ENCODE data around the gene EVI5. TPM values are rescaled to one million over a fixed set of nuclear protein-coding genes. Genes with fewer than 3 reads are reported as not detected.

Gene EVI5
- total RNA-seq, 1 donor from 2014 or later = 80.4 TPM

- Mint-ChIP-seq H3K4me3 (ENCODE audit: unreplicated experiment) (peak overlapping the region; percentile 96), H3K27me3 (ENCODE audit: low read depth, unreplicated experiment) (no peaks in the 10 kb centered on the region), H3K4me1 (ENCODE audit: low read depth, unreplicated experiment) (peaks cover 42% of the 10 kb centered on the region), H3K9me3 (ENCODE audit: unreplicated experiment) (no peaks in the 10 kb centered on the region), H3K27ac (ENCODE audit: unreplicated experiment) (peak overlapping the region; percentile 34), H3K36me3 (ENCODE audit: low read depth, unreplicated experiment) (peaks cover 32% of the 10 kb centered on the region)
- peak overlapping the region; percentile 100 for H3K9ac ChIP-seq (ENCODE audit: low read length)
- peak overlapping the region; percentile 100 for H3K4me3 ChIP-seq (ENCODE audit: insufficient read depth, low read depth, low read length)
- H3K9me3 ChIP-seq (ENCODE audit: insufficient read depth, low read depth, low read length) = no peaks in the 10 kb centered on the region
- H3K4me2 ChIP-seq (ENCODE audit: low read length) = peak overlapping the region; percentile 93
- H3K79me2 ChIP-seq (ENCODE audit: insufficient read depth, low read length) = peaks cover 71% of the 10 kb centered on the region
- no peak for TF ChIP-seq EZH2 (IDR thresholded peaks at IDR 0.05; ENCODE audit: insufficient read depth, low read length)
- TF ChIP-seq, protein P1, sequence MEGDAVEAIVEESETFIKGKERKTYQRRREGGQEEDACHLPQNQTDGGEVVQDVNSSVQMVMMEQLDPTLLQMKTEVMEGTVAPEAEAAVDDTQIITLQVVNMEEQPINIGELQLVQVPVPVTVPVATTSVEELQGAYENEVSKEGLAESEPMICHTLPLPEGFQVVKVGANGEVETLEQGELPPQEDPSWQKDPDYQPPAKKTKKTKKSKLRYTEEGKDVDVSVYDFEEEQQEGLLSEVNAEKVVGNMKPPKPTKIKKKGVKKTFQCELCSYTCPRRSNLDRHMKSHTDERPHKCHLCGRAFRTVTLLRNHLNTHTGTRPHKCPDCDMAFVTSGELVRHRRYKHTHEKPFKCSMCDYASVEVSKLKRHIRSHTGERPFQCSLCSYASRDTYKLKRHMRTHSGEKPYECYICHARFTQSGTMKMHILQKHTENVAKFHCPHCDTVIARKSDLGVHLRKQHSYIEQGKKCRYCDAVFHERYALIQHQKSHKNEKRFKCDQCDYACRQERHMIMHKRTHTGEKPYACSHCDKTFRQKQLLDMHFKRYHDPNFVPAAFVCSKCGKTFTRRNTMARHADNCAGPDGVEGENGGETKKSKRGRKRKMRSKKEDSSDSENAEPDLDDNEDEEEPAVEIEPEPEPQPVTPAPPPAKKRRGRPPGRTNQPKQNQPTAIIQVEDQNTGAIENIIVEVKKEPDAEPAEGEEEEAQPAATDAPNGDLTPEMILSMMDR (IDR thresholded peaks at IDR 0.05; ENCODE audit: insufficient read depth, low read depth, low read length) = no peak
- H3K4me1 ChIP-seq (ENCODE audit: insufficient read depth, low read length) = peaks cover 47% of the 10 kb centered on the region
- H3K36me3 ChIP-seq (ENCODE audit: insufficient read depth, low read length) = peaks cover 56% of the 10 kb centered on the region
- H4K20me1 ChIP-seq (ENCODE audit: insufficient read depth, low read length) = peaks cover 69% of the 10 kb centered on the region
- FAIRE-seq = no peak
- peak overlapping the region; percentile 16 for H3K27ac ChIP-seq (ENCODE audit: low read depth, low read length)
- H2AFZ ChIP-seq (ENCODE audit: low read depth, low read length) = no peak overlapping the region
- no peaks in the 10 kb centered on the region for H3K27me3 ChIP-seq (ENCODE audit: insufficient read depth, low read length)
- no peak for DNase-seq (ENCODE audit: low read depth)
These were observed 48.9 kb upstream of the EVI5 start for GRCh38 chr1:92833840-92834239.

DNA sequence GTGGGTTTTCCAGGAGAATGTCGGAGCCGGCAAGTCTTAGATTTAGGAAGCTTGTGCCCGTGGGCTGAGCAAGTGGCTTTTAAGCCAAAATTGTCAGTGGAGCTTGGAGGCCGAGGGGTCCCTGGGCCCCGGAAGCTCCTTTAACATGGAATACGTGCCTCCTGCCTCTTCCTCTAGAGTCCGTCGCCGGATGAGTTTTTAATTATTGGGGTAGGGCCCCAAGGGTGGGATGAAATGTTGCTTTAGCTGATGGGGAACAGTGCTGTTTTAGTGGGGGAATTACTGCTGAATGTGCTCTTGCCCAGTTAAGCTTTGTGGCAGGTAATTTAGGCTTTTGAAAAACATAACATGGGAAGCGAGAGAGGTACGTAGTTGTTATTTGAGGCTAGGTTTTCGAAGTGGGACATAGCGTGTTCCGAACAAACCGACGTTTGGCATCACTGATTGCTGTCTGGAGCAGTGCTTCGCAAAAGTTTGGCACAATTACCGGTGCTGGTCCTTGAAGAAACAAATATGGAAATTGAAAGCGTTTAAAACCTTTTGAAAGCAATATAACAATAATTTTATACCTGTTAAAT, 47.7 kb upstream of the EVI5 start:
- Histone ChIP-seq H3K9ac (ENCODE audit: low read length) (peak overlapping the region; percentile 100), H3K27me3 (ENCODE audit: insufficient read depth, low read length) (no peaks in the 10 kb centered on the region), H3K36me3 (ENCODE audit: insufficient read depth, low read length) (peaks cover 44% of the 10 kb centered on the region), H3K27ac (ENCODE audit: low read depth, low read length) (peak overlapping the region; percentile 96), H3K4me2 (ENCODE audit: low read length) (peak overlapping the region; percentile 93), H3K9me3 (ENCODE audit: insufficient read depth, low read depth, low read length) (no peaks in the 10 kb centered on the region), H3K4me1 (ENCODE audit: insufficient read depth, low read length) (peaks cover 37% of the 10 kb centered on the region), H4K20me1 (ENCODE audit: insufficient read depth, low read length) (peaks cover 56% of the 10 kb centered on the region), H2AFZ (ENCODE audit: low read depth, low read length) (peak overlapping the region; percentile 88), H3K79me2 (ENCODE audit: insufficient read depth, low read length) (peaks cover 59% of the 10 kb centered on the region), H3K4me3 (ENCODE audit: insufficient read depth, low read depth, low read length) (peak overlapping the region; percentile 100)
- Mint-ChIP-seq H3K4me3 (ENCODE audit: unreplicated experiment) (peak overlapping the region; percentile 96), H3K4me1 (ENCODE audit: low read depth, unreplicated experiment) (peaks cover 31% of the 10 kb centered on the region), H3K27me3 (ENCODE audit: low read depth, unreplicated experiment) (no peaks in the 10 kb centered on the region), H3K36me3 (ENCODE audit: low read depth, unreplicated experiment) (peaks cover 28% of the 10 kb centered on the region), H3K27ac (ENCODE audit: unreplicated experiment) (peak overlapping the region; percentile 99), H3K9me3 (ENCODE audit: unreplicated experiment) (no peaks in the 10 kb centered on the region)
- no peak for FAIRE-seq
- no peak for DNase-seq (ENCODE audit: low read depth)
- TF ChIP-seq, protein P1 (IDR thresholded peaks at IDR 0.05; ENCODE audit: insufficient read depth, low read depth, low read length) = no peak
- TF ChIP-seq EZH2 (IDR thresholded peaks at IDR 0.05; ENCODE audit: insufficient read depth, low read length) = no peak
